Measurements from ENCODE around the gene MRPL32.

DNA sequence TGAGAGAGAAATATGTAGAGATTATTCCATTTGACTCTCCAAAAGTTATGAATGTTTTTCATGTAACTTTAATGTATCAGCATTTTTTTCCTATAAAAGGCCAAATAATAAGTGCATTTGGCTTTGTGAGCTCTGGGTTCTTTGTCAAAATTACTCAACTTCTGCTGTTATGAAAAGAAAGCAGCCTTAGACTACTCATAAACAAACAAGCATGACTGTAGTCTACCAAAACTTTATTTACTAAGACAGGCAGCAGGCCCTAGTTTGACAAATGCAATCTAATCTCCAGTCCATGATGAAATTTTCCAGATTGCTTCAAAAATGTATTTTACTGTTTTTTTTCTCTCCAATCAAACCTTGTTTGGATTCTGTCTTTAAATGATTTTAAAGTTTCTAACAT, 46.3 kb downstream of the MRPL32 start:
- TF ChIP-seq POLR2AphosphoS5 (IDR thresholded peaks at IDR 0.05; ENCODE audit: low read depth, low read length) (no peak), SP1 (IDR thresholded peaks at IDR 0.05; ENCODE audit: low read depth) (no peak), POLR2A (IDR thresholded peaks at IDR 0.05; ENCODE audit: borderline replicate concordance, extremely low read depth, insufficient read depth, insufficient read length) (no peak), EZH2 (IDR thresholded peaks at IDR 0.05) (no peak)
- TF ChIP-seq, protein P1, sequence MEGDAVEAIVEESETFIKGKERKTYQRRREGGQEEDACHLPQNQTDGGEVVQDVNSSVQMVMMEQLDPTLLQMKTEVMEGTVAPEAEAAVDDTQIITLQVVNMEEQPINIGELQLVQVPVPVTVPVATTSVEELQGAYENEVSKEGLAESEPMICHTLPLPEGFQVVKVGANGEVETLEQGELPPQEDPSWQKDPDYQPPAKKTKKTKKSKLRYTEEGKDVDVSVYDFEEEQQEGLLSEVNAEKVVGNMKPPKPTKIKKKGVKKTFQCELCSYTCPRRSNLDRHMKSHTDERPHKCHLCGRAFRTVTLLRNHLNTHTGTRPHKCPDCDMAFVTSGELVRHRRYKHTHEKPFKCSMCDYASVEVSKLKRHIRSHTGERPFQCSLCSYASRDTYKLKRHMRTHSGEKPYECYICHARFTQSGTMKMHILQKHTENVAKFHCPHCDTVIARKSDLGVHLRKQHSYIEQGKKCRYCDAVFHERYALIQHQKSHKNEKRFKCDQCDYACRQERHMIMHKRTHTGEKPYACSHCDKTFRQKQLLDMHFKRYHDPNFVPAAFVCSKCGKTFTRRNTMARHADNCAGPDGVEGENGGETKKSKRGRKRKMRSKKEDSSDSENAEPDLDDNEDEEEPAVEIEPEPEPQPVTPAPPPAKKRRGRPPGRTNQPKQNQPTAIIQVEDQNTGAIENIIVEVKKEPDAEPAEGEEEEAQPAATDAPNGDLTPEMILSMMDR (IDR thresholded peaks at IDR 0.05 in 2 of 3, conservative IDR thresholded peaks at IDR 0.05 in 1 of 3; ENCODE audit: borderline replicate concordance in 1 of 3, insufficient read depth in 1 of 3, low read depth in 2 of 3, low read length in 2 of 3), result no peak

All from HCT116 (cell line).